ENCODE results near the gene KIF15.

DNA sequence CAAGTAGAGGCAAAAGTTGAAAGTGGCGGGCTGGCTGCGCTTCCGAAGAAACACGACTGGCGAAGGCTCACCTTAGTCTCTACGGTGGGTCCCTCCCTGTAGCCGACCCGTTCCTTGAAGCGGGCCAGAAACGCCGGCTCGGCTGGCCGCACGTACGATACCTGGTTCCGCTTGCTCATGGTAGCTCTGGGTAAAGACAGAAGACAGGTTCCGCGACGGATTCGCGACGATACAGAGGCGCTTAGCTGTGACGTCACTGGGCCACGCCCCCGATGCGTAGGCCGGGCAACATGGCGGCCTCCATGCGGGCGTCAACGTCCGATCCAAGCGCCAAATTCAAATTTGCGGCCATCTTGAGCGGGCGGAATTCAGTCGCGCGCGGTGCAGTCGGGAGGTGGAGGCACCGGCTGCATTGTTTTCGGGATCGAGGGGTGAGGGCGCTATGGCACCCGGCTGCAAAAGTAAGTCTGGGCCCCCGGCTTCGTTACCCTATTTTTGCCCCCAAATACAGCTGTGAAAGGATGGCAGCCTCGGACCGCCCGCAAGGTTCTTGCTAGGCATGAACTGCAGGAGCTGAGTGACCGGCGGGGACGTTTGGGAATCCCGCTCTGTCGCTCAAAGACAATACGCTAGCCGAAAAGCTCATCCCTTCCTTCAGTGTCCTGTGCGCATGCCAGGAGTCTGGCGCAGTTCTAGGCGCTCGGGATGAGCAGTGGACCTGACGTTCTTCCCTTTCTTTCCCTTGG, at the start of gene KIF15, which contains the start of gene KIAA1143:
- TF ChIP-seq, protein P1, sequence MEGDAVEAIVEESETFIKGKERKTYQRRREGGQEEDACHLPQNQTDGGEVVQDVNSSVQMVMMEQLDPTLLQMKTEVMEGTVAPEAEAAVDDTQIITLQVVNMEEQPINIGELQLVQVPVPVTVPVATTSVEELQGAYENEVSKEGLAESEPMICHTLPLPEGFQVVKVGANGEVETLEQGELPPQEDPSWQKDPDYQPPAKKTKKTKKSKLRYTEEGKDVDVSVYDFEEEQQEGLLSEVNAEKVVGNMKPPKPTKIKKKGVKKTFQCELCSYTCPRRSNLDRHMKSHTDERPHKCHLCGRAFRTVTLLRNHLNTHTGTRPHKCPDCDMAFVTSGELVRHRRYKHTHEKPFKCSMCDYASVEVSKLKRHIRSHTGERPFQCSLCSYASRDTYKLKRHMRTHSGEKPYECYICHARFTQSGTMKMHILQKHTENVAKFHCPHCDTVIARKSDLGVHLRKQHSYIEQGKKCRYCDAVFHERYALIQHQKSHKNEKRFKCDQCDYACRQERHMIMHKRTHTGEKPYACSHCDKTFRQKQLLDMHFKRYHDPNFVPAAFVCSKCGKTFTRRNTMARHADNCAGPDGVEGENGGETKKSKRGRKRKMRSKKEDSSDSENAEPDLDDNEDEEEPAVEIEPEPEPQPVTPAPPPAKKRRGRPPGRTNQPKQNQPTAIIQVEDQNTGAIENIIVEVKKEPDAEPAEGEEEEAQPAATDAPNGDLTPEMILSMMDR (IDR thresholded peaks at IDR 0.05): no peak
- peak in 1 of 2 donors; percentile 50 for TF ChIP-seq POLR2A (IDR thresholded peaks at IDR 0.05)
- TF ChIP-seq EP300 (IDR thresholded peaks at IDR 0.05): no peak
- TF ChIP-seq POLR2AphosphoS5 (IDR thresholded peaks at IDR 0.05): peak in 2 of 3 donors; percentile 92 to 100

Data from suprapubic skin (tissue), 4 donors.